Esophagus squamous epithelium (tissue), 4 donors: ENCODE measurements around the gene ZBTB46.

Source experiments
- POLR2A ChIP-seq, 4 donors: fragments of 450-650 bp; IDR thresholded peaks; one replicate each; pipeline ENCODE4 v1.6.1; 2017; ENCODE audit warnings: antibody characterized with exemption in 4 of 4, mild to moderate bottlenecking in 4 of 4, moderate library complexity in 3 of 4
- TF ChIP-seq, protein P1 (sequence below), 6 experiments: fragments of 450-650 bp in 4 of 6; fragments of 200-600 bp in 2 of 6; sonication (generic) in 2 of 6; IDR thresholded peaks; one replicate each; pipeline ENCODE4 v1.5.1; 2016 to 2019; ENCODE audit warnings: antibody characterized with exemption in 6 of 6, mild to moderate bottlenecking in 4 of 6, moderate library complexity in 4 of 6

DNA sequence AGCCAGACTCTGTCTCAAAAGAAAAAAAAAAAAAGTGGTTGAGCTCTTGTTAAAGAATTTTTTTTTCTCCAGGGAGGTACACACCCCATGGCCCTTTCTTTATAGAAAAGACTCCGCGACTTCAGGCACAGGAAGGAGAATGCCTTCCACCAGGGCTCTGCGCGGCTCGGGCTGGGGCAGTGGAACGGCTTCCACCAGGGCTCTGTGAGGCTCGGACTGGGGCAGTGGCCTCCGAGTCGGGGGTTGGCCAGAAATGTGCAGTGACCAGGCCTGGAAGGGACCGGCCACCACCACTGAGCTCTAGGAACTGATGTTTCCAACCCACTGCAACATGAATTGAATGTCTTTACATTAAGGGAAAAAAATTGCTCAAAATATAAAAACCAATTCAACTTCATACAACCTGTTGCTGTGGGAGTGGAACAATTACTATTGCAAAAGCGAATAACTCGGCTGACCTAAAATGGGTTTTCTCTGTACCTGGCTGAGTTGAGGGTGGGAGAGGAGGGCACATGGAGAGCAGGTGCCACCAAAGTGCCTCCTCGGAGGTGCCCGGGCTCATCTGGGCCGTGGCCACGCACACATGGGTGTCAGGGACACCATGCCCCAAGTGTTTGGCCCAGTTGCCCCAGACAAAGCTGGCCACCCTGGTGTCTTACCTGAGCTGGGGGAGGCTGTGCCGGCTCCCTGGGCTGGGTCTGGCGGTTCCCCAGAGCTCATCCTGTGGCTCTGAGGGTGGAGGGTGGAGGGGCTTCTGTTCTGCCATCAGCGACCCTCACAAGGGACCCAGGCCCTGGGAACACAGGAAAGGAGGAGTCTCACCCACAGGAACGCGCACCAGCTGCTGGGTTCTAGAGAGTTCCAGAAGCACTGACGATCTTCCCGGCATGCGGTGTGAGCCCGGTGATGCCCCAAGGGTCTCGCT is 62.2 kb downstream of the ZBTB46 start:
- TF ChIP-seq POLR2A (IDR thresholded peaks at IDR 0.05), result no peak
- TF ChIP-seq, protein P1, sequence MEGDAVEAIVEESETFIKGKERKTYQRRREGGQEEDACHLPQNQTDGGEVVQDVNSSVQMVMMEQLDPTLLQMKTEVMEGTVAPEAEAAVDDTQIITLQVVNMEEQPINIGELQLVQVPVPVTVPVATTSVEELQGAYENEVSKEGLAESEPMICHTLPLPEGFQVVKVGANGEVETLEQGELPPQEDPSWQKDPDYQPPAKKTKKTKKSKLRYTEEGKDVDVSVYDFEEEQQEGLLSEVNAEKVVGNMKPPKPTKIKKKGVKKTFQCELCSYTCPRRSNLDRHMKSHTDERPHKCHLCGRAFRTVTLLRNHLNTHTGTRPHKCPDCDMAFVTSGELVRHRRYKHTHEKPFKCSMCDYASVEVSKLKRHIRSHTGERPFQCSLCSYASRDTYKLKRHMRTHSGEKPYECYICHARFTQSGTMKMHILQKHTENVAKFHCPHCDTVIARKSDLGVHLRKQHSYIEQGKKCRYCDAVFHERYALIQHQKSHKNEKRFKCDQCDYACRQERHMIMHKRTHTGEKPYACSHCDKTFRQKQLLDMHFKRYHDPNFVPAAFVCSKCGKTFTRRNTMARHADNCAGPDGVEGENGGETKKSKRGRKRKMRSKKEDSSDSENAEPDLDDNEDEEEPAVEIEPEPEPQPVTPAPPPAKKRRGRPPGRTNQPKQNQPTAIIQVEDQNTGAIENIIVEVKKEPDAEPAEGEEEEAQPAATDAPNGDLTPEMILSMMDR (IDR thresholded peaks at IDR 0.05), result no peak
